Breast epithelium (tissue), 3 donors: ENCODE results near the gene CCSER1.

Source experiments
- POLR2A ChIP-seq: fragments of 450-650 bp; IDR thresholded peaks from one replicate; pipeline ENCODE4 v1.6.1; 2016; ENCODE audit warnings: antibody characterized with exemption, mild to moderate bottlenecking, moderate library complexity
- TF ChIP-seq, protein P1 (sequence below), 3 donors: fragments of 450-650 bp; IDR thresholded peaks; one replicate each; pipeline ENCODE4 v1.5.1; 2016 to 2017; ENCODE audit warnings: antibody characterized with exemption in 3 of 3, mild to moderate bottlenecking in 3 of 3, moderate library complexity in 3 of 3

DNA sequence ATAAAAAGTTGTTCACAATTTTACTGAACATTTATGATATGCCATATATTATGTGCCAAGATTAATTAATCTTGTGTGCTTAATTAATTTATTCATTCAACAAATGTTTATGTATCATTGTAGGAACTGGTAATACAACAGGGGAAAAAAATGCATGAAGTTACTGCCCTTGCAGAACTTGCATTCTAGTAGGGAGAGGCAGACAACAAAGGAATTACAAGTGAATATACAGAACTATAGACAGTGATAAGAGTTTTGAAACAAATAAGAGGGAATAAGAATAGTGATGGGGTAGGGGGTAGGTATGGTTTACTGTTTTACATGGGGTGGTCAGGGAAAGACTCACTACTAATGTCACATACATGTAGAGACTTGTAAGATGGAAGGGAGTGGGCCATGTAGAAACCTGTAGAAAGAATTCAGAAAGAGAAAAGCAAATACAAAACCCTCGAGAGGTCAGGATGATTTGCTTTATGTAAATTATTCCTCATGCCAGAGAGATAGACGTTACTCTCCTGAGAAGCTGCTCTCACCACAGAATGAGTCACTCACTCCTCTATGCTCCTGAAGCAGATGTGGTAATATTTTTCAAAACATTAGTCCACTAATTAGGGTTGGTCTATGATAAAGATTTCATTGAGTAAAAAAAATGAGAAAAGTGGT, 1321.6 kb downstream of the CCSER1 start:
- TF ChIP-seq, protein P1, sequence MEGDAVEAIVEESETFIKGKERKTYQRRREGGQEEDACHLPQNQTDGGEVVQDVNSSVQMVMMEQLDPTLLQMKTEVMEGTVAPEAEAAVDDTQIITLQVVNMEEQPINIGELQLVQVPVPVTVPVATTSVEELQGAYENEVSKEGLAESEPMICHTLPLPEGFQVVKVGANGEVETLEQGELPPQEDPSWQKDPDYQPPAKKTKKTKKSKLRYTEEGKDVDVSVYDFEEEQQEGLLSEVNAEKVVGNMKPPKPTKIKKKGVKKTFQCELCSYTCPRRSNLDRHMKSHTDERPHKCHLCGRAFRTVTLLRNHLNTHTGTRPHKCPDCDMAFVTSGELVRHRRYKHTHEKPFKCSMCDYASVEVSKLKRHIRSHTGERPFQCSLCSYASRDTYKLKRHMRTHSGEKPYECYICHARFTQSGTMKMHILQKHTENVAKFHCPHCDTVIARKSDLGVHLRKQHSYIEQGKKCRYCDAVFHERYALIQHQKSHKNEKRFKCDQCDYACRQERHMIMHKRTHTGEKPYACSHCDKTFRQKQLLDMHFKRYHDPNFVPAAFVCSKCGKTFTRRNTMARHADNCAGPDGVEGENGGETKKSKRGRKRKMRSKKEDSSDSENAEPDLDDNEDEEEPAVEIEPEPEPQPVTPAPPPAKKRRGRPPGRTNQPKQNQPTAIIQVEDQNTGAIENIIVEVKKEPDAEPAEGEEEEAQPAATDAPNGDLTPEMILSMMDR (IDR thresholded peaks at IDR 0.05) = no peak
- TF ChIP-seq POLR2A = no peak
